ENCODE results near the gene MYOZ2.

The MYOZ2 gene

DNA sequence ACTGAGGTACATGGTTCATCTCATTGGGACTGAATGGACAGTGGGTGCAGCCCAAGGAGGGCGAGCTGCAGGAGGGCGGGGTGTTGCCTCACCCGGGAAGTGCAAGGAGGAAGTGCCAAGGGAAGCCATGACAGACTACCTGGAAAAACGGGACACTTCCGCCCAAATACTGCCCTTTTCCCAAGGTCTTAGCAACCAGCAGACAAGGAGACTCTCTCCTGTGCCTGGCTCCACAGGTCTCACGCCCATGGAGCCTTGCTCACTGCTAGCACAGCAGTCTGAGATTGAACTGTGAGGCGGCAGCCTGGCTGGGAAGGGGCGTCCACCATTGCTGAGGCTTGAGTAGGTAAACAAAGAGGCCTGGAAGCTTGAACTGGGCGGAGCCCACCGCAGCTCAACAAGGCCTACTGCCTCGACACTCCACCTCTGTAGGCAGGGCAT is 62.2 kb downstream of the MYOZ2 start:
- DNase-seq (ENCODE audit: low read depth): no peak

DNA sequence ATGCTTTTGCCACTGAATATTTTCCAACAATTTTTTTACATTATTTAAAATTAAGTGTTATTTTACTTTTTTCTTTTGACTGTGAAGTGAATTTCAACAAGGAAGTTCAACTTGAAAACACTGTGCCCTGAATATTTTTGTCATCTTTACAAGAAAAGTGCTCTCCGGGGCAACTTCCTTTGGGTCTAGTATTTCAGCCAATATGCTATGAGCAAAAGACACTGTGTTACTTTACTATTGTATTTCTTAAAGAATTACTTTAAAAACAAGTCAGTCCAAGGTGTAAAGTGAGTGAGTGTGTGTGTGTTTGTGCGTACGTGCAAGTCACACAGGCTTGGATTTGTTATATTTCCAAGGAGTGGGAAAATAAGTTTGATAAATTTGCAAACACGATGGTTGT is 69.3 kb downstream of the MYOZ2 start:
- no peak for DNase-seq (ENCODE audit: low read depth)

DNA sequence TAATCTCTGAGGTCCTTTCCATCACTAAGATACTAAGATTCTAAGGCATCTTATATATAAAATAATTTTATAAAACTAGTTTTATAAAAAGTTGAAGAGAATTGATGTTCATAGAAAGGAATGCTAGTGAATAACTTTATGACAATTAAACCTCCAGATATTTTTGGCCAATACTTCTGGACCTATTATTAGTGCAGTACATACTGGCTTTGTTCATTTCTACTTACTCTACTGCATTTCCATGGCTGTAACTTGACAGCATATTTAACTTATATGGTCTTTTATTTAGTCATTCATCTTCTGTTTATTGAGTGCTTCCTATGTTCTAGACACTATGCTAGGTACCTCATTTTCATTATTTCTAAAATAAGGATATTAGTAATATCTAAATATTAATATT is 70.1 kb downstream of the MYOZ2 start:
- DNase-seq (ENCODE audit: low read depth): no peak

DNA sequence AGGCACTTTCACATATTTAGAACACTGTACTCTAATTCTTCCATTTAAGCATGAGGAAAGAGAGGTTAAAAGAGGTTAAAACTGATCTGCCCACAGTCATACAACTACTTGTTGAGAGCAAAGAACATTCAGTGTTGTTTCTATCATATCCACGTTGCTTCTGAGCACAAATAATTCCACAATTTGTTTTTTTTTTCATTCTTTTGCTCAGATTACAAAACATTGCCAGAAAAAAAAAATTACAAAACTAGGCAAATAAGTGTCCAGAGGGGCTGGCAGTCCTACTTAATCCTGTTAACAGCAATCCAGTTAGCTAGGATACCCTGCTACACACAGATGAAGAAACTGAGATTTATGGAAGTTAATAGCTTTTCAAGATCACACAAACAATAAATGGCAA is 70.5 kb downstream of the MYOZ2 start:
- DNase-seq (ENCODE audit: low read depth): no peak

DNA sequence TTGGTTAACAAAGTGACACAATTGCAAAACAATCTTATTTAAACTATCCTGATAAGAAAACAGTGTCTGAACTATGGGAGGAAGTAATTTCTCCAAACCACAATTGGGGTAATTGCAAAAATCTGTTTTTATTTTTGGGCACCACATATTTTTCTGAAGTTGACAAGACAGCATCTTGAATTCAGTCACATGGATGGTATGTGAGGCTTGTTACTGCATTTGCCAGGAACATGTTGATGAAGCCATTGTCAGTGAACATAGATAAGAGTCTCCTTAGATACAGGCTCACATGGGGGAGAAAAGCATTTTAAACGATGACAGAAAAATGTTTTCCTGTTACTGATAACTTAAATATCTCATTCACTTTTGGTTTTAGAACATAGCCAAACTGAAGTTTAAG is 71.4 kb downstream of the MYOZ2 start:
- DNase-seq (ENCODE audit: low read depth): no peak

DNA sequence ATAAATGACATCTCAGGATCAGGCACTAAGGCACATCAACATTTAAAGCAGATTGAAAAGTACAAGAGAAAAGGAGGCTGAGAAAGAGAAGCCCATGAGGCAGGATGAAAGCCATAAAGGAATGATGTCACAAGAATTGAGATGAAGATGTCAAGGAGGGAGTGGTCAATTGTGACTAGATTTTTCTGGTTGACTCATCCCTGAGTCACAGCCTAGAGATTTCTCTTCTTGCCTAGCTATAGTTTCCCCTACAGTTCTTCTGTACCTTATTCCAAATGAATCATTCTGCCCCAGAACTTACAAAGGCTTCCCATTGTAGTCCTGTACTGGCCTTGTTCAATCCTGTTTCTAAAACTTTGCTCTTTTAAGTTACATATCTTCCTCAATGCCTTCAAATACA is 73.4 kb downstream of the MYOZ2 start:
- DNase-seq (ENCODE audit: low read depth): no peak

DNA sequence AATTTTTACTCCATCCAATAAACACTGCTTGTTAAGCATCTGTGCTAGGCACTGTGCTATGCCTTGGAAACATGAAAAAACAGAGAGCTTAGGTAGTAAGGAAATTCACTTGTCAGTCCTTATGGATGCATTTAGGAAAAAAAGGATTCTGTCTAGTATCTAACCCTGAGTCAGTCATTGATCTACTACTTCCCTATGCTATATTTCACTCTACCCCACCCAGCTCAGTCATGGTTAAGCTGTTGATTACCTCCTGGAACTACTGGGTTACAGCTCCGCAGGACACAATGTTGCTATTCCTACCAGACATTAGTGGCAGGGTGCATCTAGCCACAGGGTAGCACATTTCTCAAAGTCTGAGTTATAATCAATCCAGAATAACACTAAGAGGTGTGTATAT is 74.0 kb downstream of the MYOZ2 start:
- no peak for DNase-seq (ENCODE audit: low read depth)

DNA sequence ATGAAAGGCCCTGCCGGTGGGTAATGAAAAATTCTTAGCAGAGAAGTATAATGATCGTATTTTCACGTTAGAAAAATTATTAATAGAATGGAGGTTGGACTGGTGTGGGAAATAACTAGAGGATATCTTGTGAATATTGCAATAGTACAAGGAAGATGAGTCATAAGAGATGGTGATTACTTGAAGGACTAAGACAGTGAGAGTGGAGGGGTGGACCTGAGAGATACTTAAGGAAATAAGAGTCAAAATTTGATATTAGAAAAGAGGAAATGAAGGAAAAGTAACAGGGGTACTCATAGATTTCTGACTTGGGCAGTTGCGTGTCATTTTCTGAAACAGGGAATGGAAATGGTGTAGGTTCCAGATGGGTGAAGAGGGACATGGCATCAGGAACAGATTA is 75.1 kb downstream of the MYOZ2 start:
- no peak for DNase-seq (ENCODE audit: low read depth)

DNA sequence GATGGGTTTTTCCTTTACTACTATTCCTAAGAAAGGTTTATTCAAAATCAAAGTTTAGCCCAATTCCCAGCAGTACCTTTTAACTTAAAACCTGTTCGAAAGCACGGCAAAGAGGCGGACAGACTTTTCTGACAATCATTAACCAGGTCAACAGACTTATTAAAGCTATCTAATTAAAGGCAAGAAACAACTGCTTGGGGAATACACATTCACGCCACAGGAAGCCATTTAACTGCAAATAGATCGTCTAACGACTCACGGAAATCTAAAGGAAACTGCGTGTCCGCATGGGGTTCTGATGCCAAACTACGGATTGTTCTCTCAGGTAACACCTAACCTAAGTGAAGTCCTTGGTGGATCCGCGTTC is 76.2 kb downstream of the MYOZ2 start:
- no peak for DNase-seq (ENCODE audit: low read depth)

DNA sequence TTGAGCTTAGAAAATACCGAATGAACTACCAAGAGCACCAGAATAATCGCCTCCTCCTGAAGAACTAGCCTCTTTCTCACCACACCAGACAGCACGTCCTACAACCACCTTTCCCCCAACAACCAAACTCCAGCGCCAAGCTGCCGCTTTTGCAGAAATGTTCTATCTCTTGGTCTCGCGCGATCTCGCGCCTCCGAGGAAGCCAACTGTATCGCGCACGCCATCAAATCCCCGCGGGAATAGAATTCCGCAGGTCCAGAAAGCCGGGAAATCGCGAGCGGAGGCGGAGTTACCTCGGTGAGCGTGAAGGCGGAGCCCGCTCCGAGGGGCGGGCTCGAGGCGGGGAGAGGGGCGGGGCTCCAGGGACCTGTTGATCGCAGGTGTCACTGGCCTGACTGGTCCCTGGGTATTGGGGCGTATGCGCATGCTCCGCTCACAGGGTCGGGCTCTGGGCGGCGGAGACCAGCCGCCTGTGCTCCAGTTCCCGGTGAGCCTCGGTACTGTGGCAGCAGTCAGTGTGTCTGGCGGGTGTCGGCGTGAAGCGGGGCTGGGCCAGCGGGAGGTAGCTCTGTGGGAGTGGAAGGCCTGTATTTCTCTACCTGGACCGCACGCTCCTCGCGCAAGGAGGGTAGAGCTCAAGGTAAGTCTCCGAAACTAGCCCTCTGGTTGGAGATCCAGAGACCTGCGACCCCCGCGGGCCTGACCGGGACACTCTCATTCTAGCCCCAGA is 76.8 kb downstream of the MYOZ2 start, which contains the start of gene USP53:
USP53 (plus strand) TSS at position 480 of the 730 bp plus-strand sequence. CDS start 27,047 bp downstream, outside the sequence.
- DNase-seq (ENCODE audit: low read depth): peak; percentile 98

DNA sequence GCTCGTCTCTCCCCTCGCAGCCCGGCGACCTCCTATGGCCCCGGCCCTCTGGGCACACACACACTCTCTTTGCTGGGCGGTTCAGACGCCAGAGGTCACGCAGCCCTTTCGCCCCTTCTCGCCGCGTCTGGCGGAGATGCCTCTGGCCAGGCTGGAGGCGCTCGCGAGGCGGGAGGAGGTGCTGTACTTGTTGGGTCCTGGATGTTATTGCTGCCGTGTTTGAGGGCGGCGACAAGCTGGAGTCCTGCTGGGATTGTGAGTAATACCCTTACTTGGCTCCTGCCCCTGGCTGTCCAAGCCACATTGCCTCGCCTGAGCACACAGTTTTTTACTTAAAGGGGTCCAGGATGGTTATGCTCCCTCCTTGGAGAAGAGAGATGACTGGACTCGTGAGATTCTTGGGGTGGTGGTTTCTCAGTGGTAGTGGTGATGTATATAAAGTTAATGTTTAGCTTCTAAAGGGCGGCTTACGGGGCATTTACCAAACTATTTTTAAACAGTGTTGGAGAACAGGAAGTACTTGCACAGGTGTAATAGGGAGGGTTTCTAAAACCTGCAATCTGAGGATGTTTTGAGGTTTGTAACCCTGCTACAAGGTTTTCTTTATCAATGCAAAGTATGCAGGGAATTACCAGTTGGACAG is 77.5 kb downstream of the MYOZ2 start:
- DNase-seq (ENCODE audit: low read depth): peak; percentile 49

DNA sequence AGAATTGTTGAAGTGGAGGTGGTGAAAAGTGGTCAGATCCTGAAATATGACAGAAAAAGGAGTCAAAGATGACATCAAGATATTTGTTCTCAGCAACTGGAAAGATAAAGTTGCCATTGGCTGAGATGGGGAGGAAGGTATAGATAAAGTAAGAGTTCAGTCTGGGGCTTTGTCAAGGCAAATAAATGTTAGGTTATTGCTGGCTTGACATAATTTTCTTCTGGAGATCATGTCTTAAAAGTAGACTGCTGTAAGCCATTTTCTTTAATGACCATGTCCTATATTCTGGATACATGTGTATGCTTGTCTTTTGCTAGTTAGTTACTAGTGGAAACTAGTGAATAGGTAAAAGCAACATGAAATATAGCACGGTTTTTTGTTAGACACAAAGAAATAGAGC is 82.5 kb downstream of the MYOZ2 start:
- no peak for DNase-seq (ENCODE audit: low read depth)

DNA sequence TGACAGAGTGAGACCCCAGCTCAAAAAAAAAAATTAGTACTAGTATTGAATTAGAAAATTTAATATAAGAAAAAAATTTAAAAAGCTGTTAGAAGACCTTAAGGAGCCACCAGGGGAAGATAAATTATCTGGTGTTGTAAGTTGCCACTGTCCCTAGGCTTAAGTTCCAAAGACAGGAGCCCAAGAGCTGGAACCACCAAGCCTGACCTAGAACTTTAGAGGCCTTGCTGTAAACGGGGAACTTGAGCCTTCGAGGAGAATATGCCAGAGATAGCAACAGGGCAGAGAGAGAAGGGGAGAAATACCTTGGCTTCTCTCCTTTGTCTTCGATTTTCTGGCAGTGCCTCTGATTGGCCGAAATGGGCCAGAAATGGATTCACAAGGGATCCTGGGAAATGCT is 85.8 kb downstream of the MYOZ2 start:
- no peak for DNase-seq (ENCODE audit: low read depth)

DNA sequence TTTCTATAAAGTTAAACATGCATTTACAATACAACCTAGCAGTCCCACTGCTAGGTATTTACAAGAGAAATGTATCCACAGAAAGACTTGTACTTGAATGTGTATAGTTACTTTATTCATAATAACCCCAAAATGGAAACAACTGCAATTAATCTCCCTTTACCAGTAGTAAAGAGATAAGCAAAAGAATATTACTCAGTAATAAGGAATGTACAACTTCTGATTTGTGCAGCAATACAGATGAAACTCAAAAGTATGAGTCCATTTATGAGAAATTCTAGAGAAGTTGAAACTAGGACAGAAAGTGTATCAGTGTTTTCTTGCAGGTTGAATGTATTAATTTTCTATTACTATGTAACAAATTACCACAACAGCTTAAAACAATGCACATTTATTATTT is 92.1 kb downstream of the MYOZ2 start:
- DNase-seq (ENCODE audit: low read depth): no peak

DNA sequence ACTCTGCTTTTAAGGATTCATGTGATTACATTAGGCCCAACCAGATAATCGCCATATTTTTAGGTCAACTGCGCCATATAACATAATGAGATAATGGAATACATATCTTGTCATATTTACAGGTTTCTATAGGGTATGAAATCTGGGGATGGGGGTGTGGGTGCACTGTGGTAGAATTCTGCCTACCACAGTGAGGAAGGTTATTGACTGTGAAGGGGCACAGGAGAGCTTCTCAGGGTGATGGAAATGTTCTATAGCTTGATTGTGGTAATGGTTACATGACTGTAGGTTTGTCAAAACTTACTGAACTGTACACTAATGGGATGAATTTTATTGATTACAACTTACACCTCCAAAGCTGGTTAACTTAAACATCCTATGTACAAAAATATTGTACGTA is 92.8 kb downstream of the MYOZ2 start:
- DNase-seq (ENCODE audit: low read depth): no peak

DNA sequence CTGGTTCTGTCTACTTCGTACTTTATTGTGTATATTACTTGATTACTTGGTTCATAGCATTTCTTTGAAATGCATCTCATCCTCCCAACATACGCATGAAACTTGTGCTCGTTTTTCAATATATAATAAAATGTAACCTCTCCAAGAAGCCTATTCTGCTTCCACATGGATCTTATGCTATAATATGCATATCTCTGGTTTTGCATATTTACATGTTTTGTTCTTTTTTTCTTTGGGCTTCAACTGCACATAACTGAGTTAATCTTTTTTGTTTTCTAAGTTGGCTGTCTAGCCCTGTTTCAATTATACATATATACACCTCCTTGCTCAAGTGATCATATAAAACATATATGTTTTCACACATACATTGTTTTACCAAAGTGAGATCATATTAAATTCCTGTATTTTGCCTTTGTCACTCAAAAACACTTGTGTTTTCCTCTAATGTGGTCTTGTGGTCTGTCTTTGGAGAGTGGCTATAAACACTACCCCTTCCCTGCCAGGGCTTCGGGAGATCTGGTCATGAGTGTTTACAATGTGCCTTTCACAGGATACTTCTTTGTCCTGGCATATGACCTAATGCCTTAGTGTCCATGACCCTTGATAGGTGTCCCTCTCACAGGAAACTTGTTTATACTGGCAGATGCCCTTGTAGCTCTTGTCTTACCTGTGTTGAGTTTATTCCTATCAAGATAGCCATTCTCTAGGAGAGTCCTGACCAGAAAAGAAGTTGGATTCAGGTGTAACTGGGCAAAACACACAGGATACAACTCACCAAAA is 94.5 kb downstream of the MYOZ2 start:
- no peak for DNase-seq (ENCODE audit: low read depth)

DNA sequence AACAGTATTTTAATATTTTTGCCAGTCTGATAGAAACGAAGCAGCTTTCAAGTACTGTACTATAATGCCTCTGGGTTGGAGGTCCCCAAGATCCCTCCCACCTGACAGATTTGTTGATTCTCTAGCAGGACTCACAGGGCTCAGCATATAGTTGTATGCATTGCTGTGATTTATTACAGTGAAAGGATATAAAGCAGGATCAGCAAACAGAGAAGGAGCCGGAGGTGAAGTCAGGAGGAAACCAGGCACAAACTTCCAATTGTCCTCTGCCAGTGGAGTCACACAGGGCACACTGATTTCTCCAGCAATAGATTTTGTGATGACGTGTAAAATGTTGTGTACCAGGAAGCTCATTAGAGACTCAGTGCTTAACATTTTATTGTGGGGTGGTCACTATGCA is 95.9 kb downstream of the MYOZ2 start:
- no peak for DNase-seq (ENCODE audit: low read depth)

DNA sequence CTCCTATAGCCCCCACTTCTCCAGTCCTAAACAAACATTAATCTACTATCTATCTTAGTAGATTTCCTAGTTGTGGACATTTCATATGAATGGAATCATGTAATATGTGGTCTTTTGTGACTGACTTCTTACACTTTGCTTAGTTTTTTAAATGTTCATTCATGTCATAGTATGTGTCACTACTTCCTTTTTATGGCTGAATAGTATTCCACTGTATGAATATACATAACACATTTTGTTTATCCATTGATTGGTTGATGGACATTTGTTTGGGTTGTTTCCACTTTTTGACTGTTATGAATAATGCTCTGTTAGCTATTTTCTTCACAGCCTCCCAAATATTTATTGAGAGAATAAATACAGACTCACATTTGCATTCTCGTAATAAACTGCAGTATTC is 96.7 kb downstream of the MYOZ2 start:
- no peak for DNase-seq (ENCODE audit: low read depth)

DNA sequence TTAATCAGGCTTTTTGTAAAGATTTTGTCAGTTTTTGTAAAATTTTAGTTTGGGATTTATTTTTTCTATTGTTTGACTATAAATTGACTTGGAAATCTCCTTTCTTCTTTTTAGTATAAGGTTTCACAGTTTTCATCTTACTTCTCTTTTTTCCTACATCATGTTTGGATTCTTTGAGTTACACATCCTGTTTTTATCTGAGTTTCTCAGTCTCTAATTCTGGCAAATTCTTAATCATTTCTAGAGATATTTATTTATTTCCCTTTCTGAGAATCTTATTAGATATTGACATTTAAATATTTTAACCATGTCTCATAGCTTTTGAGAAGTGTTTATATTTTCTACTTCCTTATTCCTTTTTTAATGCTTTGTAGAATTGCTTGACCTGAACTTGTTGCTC is 97.6 kb downstream of the MYOZ2 start:
- DNase-seq (ENCODE audit: low read depth): no peak

DNA sequence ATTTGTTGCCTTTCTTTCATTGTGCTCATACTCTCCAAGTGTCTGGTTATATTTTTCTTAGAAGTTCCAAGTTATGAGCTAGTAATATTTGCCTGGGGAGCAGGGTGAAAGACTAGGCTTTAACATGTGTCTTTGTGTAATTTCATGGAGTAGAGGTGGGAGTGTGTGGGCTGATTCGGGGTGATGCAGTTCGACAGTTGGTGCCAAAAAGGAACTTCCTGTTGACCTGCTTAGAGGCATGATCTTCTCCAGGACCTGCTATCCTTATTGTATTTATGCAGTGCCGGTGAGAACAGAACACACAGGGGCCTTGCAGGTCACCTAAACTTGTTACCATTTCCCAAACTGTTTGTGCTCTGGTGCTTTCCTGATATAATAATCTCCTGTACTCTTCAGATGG is 98.1 kb downstream of the MYOZ2 start:
- no peak for DNase-seq (ENCODE audit: low read depth)

DNA sequence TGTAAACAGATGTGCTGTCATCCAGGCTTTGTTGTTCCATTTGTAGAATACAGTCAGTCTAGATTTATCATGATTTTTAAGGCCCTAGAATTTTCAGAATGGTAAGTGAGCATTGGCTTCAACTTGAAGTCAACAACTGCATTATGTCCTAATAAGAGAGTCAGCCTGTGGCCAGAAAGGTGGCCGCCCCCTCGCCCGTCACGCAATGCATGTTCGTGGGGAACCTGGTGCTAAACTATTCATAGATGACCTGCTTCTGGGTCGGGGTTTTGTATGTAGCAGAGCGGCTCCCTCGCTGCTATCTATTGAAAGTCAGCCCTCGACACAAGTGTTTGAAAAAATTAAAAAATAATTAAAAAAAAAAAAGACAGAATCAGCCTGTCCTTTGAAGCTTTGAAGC is 101.6 kb downstream of the MYOZ2 start:
- no peak for DNase-seq (ENCODE audit: low read depth)
